Measurements from ENCODE around the gene GMPR2.

The GMPR2 gene

DNA sequence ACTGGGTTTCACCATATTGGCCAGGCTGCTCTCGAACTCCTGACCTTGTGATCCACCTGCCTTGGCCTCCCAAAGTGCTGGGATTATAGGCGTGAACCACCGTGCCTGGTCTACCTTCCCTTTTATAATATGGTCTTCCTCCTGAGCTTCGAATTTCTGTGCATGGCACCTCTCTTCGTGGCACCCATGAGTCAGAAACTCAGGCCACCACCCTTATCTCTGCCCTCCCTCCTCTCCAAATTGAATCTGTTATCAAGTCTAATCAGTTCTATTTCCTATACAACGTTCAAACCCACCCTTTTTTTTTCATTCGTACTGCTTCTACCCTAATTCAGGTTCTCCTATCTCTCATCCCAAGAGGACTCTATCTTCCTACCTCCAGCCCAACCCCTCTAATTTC is 14.7 kb downstream of the GMPR2 start:
- in situ Hi-C loops (cut with MboI; ENCODE audit: low sequenced_read_pairs) = loop anchor here (10.0 to 25.0 kb wide), 2 partner anchors 47 to 190 kb away; partner anchors contain the start of genes CBLN3, DHRS1, KHNYN and NOP9

DNA sequence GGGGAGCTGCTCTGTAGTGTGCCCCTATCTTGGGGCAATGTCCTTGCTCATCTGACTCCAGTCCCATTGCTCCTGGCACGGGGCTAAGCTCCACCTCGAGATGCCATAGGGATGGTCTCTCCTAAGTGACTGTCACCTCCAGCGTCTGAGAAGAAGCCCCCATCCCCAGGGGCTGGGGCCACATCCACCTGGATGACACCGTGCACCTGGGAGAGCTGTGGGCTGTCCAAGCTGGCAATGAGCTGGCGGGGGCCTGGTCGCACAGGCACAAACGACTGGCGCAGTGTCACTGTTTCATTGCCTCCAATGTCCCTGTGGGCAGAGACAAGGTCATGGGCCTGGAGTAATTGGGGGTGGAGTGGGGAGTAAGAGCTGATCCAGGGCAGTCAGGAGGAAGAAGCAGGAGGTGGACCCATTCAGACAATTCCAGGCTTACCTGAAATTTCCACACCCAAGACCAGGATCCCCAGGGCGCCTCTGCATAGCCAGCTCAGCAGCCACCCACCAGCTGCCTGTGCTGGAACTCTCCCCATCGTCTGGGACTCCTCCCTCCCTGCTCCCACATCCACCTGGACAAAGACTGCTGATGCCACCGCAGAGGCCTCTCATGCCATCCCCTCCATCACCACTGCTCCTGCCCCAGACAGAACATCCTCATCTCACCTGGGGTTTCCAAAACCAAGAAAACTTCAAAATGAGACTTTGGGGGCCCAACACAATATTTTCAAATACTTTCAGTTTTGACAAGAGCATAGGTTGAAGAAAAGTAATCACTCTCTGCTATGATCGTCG is 16.7 kb downstream of the GMPR2 start:
- in situ Hi-C loops (cut with MboI; ENCODE audit: low sequenced_read_pairs) = loop anchor here (10.0 to 25.0 kb wide), 2 partner anchors 45 to 188 kb away; partner anchors contain the start of genes CBLN3, DHRS1, KHNYN and NOP9

DNA sequence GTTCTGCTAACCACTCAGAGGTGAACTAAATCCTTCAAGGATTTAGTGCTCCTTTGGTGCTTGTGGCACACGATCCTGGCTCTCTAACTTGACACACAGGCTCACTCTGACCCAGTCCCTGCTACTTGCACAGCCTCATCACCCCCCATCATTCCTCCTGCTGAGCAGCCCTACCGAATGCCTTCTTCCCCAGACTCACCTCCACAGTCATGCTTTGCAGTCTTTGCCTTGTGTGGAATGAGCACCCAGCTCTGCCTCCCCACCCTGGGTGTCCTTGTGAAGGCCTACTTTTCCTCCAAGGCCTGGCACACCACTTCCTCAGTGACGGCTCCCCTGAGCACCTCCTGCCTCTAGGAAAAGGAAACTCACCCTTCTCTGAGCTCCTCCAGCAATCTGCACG is 17.6 kb downstream of the GMPR2 start:
- in situ Hi-C loops (cut with MboI; ENCODE audit: low sequenced_read_pairs) = no loop called here

DNA sequence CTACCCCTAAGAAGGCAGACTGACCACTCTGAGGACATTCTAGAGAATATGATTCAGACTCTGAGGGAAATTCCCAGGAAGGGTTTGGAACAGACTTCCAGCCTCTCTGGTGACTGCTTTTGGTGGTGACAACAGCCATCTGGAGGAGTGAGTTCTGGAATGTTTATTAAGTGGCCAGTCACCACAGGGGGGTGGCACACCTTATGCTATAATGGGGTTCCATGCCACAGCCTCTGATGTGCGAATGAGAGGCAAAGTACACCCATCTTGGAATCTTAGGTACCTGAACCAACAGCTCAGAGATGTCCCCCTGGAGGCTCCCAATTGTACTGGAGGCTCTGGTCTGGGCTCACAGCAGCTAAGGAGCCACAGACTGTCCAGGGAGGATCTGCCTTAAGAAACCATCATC is 19.2 kb downstream of the GMPR2 start:
- in situ Hi-C loops (cut with MboI; ENCODE audit: low sequenced_read_pairs) = no loop called here

DNA sequence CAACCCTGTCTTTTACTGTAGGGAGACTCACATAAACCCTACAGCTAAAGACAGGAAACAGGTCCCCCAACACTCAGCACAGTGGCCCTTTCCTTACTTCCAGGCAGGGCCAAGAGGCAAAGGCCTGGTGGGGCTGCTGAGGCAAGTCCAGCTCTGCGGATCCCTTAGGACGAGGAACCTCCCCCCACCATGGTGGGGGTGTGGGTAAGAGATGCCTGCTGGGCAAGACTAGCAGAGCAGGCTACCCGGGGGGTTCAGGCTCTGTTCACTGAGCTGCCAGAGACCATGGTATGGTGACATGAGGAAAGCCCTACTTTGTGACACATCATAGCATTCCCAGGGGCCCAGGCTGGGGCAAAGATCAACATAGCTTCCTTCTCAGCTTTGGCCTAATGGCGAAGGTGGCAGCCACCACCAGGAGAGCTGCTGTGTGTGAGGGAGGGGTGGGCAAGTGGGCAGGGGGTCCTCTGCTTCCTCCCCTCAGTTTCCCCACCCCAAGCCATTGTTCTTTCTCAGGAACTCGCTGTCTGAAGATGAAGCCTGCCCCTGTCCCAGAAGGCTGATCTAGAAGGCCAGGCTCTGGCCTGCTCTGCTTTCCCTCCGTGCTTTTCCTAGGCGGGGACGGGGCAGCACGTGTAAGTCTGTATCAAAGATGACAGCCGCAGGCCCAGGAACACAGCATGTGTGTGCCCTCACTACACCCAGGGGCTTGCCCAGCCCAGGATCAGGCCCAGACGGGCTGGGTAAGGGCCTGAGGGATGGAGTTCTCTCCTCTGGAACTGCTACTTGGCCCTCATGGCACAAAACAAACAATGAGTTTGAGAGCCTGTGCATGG is 19.8 kb downstream of the GMPR2 start:
- in situ Hi-C loops (cut with MboI; ENCODE audit: low sequenced_read_pairs) = no loop called here

DNA sequence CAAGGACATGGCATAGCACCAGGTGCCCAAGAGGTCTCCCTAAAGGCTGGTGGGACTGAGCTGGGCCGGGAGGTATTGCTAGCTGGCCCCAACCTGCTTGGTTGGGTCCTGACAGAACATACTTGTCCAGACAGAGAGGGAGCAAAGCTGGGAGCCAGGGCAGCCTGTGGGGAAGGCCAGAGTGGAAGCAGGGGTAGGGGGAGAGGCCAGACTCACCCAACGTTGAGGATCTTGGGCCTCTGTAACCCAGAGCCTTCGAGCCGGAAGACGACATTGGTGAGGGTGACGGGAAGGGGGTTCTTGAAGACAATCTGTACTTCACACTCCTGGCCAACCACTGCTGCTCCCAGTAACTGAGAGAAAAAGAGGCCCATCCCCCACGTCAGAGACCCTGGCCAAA is 21.2 kb downstream of the GMPR2 start:
- in situ Hi-C loops (cut with MboI; ENCODE audit: low sequenced_read_pairs) = no loop called here

DNA sequence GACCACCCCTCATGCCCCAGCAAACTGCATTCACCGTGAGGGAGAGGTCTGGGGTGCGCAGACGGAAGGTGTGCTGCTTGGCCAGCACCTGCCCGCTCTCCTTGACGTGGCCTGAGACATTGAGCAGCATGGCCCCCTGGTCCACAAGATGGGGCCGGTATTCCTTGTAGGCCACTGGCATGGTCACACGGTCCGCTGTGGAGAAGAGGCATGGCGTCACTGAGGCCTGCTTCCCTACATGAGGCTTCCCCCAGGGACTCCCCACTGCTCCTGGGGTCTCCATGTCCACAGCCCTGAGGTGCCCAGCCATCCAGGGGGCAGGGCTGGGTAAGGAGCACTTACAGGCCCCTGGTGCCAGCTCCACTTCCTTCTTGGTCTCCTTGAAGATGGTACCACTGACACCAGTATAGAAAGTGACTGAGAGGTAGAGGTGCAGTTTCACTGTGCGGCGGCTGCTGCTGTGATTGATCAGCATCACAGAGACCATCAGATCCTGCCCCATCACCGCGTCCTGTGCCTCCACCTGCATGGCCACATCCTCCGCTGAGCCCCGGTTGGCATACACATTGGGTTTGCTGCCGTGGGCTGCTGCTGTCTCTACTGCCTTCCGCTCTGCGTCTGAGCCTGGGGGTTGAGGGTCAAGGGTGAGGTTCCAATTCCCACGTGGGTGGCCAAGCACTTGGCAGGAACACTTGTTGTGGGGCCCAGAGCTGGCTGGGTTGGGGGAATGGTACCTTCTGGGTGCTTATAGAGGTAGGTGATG is 22.1 kb downstream of the GMPR2 start:
- in situ Hi-C loops (cut with MboI; ENCODE audit: low sequenced_read_pairs) = no loop called here

DNA sequence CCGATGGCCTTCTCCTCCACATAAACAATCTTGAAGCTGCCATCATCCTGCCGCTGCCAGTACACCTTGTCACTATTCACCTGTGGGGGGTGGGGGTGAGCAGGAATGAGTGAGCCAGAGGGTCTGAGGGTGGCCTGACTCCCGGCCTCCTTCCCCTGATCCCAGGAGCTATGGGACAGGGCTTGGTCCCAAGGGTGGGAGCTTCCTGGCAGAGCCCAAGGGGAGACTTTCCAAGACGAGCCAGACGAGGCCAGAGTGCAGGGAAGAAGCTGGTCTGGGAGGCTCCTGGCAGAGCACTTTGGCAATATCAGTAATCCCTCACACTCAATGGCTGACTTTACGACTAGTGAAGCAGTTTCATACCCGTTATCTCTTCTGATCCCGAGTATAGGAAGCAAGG is 22.7 kb downstream of the GMPR2 start:
- in situ Hi-C loops (cut with MboI; ENCODE audit: low sequenced_read_pairs) = no loop called here

DNA sequence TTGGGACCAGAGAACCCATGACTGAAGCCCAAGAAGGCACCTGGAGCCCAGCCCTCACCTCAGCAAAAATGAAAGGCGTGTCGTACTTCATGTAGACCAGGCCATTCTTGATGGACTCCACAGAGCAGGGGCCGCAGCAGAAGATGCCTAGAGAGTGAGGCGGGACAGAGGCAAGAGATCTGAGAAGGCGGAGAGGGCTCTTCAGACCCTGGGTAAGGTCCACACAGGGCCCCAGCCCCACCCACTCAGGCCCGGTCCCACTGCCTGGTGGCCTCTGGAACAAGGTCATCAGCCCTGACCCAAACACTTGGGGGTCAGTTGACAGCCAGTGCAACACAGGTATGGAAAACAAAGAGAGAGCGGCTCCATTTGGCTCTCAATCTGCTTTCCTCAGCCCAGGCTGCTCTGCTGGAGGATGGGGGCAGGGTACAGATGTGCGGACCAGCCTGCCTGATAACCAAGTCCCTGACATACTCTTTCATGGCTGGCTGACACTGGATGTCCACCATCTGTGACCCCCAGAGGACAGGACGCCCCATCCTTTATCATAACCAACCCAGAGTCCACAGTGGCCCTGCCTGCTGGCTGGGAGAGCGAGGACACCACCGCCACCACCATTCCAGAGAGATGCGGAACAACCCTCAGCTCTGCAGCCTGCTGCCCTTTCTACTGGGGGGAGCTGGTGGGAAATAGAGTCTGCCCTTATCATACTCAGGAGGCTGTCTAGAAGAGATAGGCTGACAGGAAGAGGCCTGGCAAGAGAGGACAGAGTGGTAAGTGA is 23.4 kb downstream of the GMPR2 start:
- in situ Hi-C loops (cut with MboI; ENCODE audit: low sequenced_read_pairs) = no loop called here

DNA sequence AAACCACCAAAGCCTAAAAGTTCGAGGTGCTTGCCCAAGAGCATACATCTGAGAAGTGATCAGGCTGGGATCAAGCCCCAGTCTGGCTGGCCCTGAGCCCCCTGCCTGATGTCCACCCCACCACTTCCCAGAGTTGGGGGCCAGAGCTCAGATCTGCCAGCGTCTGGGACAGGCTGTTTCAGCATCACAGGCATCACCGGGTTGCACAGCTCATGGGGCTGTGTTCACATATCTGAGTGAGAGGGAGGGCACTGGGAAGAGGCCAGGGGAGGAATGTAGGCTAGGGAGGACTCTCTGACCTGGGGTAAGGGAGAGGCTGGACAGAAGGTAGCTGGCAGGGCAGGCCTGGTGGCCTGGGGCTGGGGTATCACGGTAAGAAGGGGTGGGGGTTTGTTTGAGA is 24.2 kb downstream of the GMPR2 start:
- in situ Hi-C loops (cut with MboI; ENCODE audit: low sequenced_read_pairs) = no loop called here

DNA sequence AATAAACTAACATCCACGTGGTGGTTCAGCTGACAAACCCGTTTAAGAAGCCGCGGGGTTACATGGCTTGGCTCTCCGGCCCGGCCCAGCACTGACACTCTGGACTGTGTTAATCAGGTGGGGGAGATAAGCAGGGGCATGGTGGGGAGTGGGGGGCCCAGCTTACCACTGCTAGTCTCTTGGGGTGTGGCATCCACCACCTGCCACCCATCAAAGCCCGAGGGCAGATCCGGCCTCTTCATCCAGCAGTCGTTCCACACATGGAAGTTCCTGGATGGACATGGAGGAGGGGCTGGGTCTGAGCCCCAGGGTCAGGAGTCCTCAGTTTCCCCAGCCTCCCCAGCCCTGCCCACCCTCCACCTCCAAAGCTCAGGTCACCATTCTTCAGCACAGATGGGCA is 25.4 kb downstream of the GMPR2 start:
- in situ Hi-C loops (cut with MboI; ENCODE audit: low sequenced_read_pairs) = no loop called here

DNA sequence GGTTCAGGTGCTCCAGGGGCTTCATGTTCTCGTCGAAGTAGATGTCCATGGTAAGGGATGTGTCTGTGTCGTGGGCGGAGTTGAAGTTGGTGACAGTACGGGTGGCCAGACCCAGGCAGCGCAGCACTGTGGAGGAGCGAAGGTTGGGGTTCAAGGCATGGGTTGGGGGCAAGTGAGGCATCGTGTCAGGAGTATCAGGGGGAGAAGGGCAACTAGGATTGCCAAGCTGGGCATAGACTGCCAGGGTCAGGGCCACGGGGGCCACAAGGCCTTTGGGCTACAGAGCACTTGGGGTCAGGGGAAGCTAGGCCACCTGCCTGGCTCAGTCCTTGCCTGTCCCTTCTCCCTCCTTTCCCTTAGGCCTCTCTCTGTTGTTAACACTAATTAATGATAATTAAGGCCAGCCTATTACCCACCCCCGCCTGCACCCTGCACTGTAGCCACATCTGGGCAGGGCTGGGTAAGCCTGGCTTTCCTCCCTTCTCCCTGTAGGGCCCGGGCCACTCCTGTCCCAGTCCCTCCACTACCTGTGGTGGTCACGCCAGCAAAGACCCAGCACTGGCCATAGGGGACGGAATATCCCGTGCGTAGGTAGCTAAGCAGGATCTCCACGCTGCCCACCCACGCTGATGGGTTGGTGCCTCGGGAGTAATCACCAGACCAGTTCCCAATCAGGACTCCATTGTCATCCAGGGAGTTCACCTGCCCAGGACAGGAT is 26.0 kb downstream of the GMPR2 start:
- in situ Hi-C loops (cut with MboI; ENCODE audit: low sequenced_read_pairs) = no loop called here

DNA sequence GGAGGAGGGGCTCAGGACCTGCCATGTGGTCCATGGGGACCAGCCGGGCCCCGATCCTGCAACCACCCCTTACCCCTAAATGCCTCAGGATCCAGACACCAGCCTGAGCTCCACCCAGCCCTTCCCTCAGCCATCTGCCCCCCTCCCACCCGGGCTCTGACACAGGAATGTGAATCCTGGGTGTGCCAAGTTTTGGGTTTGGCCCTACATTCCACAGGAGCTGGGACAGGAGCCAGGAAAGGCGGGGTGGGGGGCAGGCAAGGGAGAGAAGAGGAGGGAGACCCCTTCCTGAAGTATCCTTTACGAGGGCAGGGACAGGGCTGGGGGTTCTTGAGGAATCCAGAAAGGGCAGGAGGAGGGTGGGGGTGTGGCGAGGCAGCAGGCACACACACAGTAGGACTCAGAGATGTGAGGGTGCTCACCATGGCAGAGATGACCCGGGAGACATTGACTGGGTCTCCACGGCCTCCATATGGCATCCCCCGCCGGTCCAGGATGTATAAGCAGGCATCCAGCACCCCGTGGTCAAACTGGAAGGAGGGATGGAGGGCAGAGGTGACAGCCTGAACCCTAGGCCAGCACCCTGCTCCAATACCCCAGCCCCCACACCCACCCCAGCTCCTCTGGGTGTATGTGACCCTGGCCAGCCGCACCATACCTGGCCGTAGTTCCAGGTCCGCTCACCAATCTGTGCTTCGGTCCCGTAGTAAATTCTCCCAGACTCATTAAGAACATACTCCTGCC is 26.7 kb downstream of the GMPR2 start:
- in situ Hi-C loops (cut with MboI; ENCODE audit: low sequenced_read_pairs) = no loop called here

DNA sequence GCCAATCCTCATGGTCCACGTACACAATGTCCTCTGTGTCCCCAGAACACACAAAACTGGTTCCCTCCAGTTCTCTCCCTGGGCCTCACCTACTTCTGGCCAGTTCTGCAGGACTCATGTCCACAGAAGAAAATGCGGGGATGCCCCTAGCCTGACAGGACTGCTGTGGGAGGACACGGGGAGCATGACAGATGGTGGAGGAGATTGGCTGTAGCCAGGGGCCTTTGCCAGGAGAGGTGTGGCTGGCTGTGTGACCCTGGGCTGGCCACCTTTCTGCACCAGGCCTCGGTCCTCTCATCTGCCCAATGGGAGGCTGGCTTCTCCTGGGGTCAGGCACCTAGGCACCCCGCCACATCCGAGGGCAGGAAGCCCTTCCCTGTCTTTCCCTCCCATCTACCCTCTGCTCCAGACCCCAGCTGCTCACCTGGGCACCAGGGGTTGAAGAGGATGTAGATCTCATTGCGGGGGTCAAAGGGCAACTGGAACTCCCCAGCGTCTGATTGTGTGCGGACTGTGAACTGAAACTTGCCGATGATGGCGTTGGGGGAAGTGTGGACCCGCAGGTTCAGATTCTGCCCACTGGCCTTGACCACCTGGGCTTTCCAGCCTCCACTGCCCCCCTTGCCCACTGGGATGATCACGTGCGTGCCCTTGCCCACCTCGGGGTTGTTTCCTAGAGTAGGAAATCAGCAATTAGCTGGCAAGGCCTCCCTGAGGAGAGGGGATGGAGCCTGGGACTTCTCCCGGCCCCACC is 27.5 kb downstream of the GMPR2 start:
- in situ Hi-C loops (cut with MboI; ENCODE audit: low sequenced_read_pairs) = no loop called here

DNA sequence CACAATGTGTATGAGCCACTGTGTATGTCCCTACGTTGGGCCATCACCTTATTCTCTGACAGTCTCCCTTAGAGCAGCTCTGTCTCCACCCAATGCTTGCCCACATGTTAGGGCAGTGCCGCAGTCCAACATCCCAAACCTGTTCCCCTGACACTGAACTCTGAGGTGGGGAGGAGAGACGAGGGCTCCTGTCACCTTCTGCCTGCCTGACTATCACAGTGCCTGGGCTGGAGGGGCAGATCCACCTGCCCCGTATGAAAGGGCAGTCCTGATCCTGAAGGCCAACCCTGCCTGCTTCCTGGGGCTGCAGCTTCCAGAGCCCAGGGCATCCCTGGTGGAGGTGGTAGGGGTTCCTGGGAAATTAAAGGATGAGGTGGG is 28.0 kb downstream of the GMPR2 start:
- in situ Hi-C loops (cut with MboI; ENCODE audit: low sequenced_read_pairs) = no loop called here

DNA sequence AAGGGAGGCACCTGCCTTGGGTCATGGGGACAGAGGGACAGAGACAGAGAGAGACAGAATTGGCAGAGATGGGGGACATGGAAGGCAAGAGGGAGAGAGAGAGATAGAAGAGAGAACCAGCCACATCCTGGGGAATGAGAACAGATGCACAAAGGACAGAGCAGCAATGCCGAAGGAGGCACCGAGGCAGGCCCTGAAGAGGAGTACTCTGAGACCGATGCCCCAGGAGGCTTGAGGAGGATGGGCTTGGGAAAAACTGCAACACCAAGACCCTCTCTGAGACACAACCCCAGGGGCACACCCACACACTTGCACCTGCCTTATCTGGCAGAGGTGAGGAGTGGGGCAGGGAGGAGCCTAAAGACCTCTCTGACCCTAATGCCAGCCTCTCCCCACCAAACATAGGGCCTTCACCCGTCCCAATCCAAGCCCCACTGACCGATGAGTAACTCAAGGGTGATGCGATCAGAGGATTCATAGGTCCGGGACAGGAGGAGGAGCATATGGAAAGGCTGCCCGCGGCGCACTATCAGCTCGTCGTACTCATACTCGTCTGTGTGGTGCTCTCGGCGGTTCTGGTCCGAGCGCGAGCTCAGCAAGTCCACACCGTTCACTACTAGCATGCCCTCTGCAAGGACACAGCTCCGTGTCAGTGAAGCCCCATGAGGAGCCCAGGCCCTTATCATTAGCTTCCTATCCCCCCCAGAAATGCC is 28.7 kb downstream of the GMPR2 start:
- in situ Hi-C loops (cut with MboI; ENCODE audit: low sequenced_read_pairs) = no loop called here

DNA sequence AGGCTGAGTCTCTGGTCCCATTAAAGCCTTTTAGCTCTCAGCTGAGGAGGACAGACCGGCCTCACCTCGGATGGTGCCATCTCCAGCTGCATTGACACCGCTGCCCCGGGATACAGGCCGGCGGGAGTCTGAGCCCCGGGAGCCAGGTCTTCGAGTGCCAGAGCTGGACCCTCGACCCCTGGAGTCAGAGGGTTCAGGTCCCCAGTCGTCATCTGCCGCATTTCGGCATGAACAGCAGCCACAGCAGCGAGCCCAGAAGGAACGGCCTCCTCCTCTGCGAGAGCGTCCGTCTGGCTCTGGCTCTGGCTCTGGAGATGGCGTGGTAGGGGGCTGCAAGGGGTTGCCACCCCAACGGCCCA is 29.2 kb downstream of the GMPR2 start:
- in situ Hi-C loops (cut with MboI; ENCODE audit: low sequenced_read_pairs) = no loop called here

All from HL-60/S4 treated with phorbol 12-myristate 13-acetate at 8.2 ng/mL for 4 days and 3 days (cell line).